Glomerular visceral epithelial cell (primary cell): ENCODE results near the gene GYPB.
"Not testable (repeated sequence)": the region's sequence is repeated elsewhere in the genome, so short reads cannot be mapped to it uniquely, and the experiment has no call there.

ENCODE experiments used
- DNase-seq: peaks from one replicate; pipeline ENCODE4 v3.0.0-alpha.2; 2016; ENCODE audit errors: extremely low spot score

The GYPB gene

DNA sequence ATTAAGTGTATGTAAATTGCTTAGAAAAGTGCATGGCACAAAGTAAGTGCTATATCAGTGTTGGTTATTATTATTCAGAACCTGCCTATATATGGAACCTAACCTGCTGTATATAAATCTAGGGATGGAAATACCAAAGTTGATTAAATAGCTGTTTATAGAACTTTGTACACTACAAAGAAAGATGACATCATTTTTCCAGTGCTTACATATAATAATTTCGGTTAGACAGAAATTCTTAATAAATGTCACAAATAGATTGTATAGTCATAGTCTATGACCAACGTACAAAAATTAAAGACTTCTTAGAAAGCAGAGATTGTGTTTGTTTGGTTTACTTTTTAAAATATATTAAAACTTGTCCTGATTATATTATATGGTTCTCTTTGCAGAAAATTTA, 4.4 kb downstream of the GYPB start:
- DNase-seq, result no peak

DNA sequence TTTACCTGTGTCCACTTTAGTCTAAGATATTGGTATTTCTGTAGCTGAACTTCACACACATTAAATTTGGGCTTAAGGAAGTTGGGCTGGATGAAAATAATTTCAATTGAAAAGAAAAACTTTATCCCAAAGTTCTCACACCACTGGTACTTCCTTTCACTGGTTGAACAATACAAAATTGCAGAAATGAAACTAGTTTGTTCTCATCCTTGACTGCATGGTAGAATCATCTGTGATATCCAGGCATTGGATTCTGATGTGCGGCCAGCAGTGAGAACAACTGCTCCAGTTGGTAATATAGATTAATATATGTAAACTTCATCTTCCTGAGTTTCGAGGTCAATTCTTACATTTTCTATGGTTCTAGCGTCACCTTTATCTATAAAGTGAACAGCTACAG, 10.6 kb downstream of the GYPB start:
- DNase-seq, result not testable (repeated sequence)

GRCh38 chr4:144007960-144008359, 11.2 kb downstream of the GYPB start:
- not testable (repeated sequence) for DNase-seq

- DNase-seq, result not testable (repeated sequence)
Measured at GRCh38 chr4:144006200-144006803, 12.9 kb downstream of the GYPB start.

GRCh38 chr4:144005558-144005953, 13.6 kb downstream of the GYPB start:
- not testable (repeated sequence) for DNase-seq

DNA sequence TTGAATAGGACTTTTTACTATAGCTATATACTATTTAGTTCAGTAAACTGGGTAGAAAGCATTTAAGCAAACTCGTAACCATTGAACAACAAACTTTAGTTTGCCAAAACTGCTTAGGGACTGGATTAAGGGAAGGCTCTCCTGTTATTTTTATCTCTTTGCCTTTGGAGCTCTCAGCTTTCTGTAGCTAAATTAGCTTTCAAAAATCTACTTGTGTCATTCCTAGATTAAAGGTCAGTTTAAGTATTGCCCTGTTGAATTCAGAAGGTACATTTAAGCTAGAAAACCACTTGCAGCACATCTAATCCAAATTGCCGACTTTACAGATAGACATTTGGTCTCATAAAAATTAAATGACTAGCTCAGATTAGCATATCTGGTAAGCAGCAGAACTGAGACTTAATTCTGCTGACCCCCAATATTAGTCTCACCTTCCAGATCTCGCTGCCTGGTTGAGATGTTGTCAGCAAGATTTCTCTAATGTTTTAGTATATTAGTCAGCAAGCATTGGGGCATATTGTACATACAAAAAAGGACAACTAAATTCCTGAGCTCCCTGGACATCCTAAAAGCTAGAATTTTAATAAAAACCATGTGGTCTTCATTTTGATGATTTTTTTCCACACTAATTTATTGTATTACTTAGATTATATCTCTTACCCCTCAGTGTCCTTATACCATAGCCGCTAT, 14.2 kb downstream of the GYPB start:
- not testable (repeated sequence) for DNase-seq

DNA sequence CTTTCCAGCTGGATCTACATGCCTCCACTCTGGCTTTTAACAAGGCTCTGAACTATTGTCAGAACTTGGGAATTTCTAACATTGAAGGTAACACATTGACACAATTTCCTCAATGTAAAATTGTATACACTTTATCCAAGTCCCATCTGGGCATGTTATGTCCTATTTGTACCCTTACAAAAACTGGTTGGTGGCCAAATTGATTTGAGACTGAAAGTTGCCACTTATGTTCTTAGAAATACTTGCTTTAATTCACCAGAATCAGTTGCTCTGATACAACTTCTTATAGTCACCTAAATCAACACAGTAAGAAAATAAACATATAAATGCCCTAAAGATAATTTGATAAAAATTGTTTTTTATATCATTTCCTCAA, 15.3 kb downstream of the GYPB start:
- not testable (repeated sequence) for DNase-seq

DNA sequence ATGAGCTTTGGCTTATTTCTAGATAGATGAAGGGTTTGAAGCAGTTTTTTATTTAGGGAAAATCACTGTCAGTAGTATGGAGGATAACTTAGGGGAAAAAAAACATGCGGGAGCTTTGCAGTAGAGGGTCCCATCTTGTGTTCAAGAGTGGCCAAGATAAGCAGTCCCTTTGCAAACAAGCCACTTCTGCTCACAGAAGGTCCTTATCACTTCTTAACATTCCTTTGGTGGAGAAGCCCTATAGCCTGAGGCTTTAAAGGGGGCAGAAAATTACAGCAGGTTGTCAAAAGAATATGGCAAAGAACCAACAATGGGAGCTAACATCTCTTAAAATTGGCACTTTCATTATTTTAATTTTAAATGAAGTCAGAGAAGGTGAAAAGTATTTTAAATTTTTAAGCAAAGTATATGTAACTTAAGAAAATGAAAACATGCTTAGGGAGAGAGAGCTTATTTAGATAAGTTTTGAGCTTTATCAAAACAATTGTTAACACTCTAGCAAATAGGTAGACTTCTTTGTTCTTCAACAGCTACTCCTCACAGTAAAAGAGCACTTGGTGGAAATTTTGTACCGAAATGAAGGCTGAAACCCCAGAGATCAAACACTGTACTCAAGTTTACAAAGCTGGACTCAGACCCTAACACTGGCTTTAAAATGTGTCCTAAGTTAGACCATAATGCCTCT, 15.8 kb downstream of the GYPB start:
- DNase-seq, result not testable (repeated sequence)

- not testable (repeated sequence) for DNase-seq
Measured at GRCh38 chr4:144000331-144000995, 18.7 kb downstream of the GYPB start.

DNA sequence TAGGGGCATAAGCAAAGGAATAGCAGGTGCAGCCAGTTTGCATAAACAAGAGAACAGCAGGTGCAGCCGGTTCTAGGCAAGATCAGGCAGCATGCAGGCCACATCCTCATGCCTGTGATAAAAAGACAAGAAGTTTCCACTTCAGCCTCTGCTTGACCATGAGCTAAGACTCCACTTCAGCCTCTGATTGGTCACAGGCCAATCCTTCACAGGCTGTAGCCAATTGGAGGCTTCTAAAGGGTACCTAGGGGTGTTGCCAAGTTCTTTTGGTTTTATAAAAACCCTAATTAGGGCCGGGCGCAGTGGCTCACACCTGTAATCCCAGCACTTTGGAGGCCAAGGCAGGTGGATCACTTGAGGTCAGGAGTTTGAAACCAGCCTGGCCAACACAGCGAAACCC, 23.0 kb downstream of the GYPB start:
- not testable (repeated sequence) for DNase-seq

GRCh38 chr4:143991761-143992160, 27.4 kb downstream of the GYPB start:
- DNase-seq, result not testable (repeated sequence)

- DNase-seq, result not testable (repeated sequence)
Measured at GRCh38 chr4:143990717-143991116, 28.5 kb downstream of the GYPB start.

- no peak for DNase-seq
Measured at GRCh38 chr4:143986180-143986579, 33.0 kb downstream of the GYPB start.

DNA sequence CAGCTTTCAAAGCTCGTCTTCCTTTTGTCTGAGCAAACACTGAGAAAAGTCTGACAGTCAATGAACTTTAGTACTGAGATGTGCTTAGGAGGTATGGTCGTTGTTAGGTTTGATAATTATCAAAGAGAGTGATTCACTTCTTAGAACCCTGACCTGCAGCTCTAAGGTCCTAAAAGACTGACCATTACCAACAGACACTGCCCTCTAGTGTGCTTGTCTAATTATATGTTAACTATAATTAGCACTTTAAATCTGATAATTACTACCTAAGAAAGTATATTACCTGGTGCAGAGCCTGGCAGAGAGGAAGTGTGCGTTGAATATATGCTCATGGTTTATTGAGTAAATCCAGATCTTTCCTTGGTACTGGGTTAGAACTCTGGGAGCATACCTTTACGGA, 38.4 kb downstream of the GYPB start:
- not testable (repeated sequence) for DNase-seq

DNA sequence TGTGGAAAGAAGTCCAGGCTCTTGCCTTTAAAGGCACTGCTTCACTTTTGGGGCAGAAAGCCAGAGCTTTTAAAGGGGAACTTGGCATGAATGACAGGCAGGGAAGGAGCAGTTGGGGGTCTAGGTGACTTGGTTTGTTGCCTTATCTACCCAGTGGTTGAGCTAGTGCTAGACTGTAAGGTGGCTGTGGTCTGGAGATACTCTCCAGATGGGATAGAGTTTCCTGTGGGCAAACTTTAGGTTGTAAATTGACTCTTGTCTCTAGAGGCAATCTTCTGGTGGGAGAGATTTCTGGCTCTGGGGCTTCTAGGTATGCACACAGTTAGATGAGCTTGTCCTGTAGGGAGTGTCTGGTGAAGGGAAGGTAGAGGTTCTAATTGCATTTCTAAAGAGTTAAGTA, 43.7 kb downstream of the GYPB start:
- DNase-seq, result not testable (repeated sequence)

DNA sequence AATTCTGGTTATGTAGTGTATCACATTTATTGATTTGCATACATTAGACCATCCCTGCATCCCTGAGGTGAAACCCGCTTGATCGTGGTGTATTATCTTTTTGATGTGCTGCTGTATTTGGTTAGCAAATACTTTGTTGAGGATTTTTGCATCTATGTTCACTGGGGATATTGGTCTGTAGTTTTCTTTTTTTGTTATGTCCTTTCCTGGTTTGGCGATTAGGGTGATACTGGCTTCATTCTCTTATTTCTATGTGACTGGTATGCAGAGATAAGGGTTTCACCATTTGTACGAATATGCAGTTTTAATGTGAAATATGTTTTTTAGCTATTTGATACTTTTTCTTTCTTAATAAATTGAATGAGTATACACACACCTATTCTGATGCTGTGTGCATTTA, 45.2 kb downstream of the GYPB start:
- DNase-seq, result not testable (repeated sequence)

DNA sequence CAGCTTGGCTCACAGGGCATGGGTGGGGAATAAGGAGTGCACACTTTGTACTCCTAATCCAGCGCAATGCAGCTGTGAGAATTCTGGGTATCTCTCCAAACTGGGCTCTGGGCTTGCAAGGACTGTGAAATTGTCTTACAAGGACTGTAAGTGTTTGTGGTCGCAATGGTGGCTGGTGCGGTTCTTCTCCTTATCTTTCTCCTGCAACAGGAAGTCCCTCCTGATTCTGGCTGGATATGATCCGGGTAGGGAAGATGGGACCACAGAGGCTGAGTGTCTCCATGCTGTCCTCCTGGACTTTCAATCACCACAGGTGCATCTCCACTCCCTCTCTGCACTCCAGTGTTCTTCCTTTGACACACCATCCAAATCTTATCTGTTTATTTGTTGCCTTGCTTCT, 58.1 kb downstream of the GYPB start:
- DNase-seq, result no peak

DNA sequence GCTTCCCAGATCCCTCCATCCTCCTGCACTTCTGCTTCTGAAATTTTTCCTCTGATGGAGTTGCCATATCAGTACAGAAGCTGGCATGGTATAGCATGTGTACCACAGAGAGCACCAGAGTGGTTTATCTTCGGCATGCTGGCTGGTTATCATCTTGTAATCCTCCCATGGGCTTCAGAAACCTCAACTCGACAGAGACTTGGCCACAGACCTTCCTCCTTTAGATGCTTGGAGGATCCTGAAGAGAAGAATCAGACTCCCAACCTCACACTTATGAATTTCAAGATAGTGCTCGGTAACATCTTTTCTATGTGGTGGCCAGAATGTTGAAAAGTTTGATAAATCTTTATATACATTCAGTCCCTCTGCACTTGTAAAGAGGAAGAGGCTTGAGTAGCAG, 63.9 kb downstream of the GYPB start:
- not testable (repeated sequence) for DNase-seq

DNA sequence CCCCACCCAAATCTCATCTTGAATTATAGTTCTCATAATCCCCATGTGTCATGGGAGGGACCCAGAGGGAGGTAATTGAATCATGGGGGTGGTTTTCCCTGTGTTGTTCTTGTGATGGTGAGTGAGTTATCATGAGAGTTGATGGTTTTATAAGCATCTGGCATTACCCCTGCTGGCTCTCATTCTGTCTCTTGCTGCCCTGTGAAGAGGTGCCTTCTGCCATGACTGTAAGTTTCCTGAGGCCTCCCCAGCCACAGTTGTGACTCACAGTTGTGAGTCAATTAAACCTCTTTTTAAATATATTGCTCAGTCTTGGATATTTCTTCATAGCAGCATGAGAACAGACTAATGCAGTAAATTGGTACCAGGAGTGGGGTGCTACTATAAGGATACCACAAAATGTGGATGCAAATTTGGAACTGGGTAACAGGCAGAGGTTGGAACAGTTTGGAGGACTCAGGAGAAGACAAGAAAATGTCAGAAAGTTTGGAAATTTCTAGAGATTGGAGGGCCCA, 67.7 kb downstream of the GYPB start:
- not testable (repeated sequence) for DNase-seq

DNA sequence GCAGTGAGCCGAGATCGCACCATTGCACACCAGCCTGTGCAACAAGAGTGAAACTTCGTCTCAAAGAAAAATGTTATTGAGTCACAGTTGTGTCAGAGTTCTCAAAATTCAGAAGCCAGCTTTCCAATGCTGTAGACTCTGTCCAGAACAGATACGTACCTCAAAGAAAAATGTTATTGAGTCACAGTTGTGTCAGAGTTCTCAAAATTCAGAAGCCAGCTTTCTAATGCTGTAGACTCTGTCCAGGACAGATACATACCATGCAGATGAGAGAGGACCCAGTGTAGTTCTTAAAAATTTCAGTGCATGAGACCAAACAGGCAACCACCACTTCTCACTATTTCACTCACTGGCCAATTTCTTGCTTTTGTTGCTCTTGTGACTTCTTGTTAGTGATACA, 68.2 kb downstream of the GYPB start:
- DNase-seq, result not testable (repeated sequence)

GRCh38 chr4:143950185-143950584, 69.0 kb downstream of the GYPB start:
- DNase-seq, result not testable (repeated sequence)

GRCh38 chr4:143947493-143947892, 71.7 kb downstream of the GYPB start:
- DNase-seq, result not testable (repeated sequence)
